Gastroesophageal sphincter (tissue), 4 donors: ENCODE results near the gene SPC25. TPM values are rescaled to one million over a fixed set of nuclear protein-coding genes. Genes with fewer than 3 reads are reported as not detected.

Experiments
- ATAC-seq: fragments of 150-250 bp; one replicate; pipeline ENCODE4 v1.9.1; 2016; ENCODE audit warnings: mild to moderate bottlenecking, moderate library complexity
- H3K27ac ChIP-seq, 4 donors: fragments of 200-600 bp; sonication (generic) in 3 of 4; 1 replicate in 3 of 4; 2 replicates in 1 of 4; pipeline ENCODE4 v1.5.1; 2016 to 2019
- H3K27me3 ChIP-seq: fragments of 200-600 bp; sonication (generic); one replicate; pipeline ENCODE4 v1.5.1; 2019
- H3K36me3 ChIP-seq, 2 donors: fragments of 200-600 bp; sonication (generic); one replicate each; pipeline ENCODE4 v1.5.1; 2019; ENCODE audit warnings: control low read depth in 1 of 2
- H3K4me1 ChIP-seq, 3 donors: fragments of 200-600 bp; sonication (generic); 1 replicate in 2 of 3; 2 replicates in 1 of 3; pipeline ENCODE4 v1.5.1; 2016 to 2019; ENCODE audit warnings: control low read depth in 2 of 3
- H3K4me3 ChIP-seq, 2 donors: fragments of 200-600 bp; sonication (generic); one replicate each; pipeline ENCODE4 v1.5.1; 2019; ENCODE audit warnings: mild to moderate bottlenecking in 1 of 2, moderate library complexity in 1 of 2
- H3K9me3 ChIP-seq, 3 donors: fragments of 200-600 bp; sonication (generic); one replicate each; pipeline ENCODE4 v1.5.1; 2017 to 2019; ENCODE audit warnings: control low read depth in 2 of 3
- EP300 ChIP-seq: sonication (generic); formaldehyde crosslinking; IDR thresholded peaks from one replicate; pipeline ENCODE4 v1.6.1; 2017; ENCODE audit warnings: antibody characterized with exemption, mild to moderate bottlenecking
- POLR2A ChIP-seq, 2 donors: fragments of 450-650 bp; IDR thresholded peaks; one replicate each; pipeline ENCODE4 v1.6.1; 2017; ENCODE audit warnings: antibody characterized with exemption in 2 of 2, mild to moderate bottlenecking in 2 of 2, moderate library complexity in 1 of 2
- POLR2AphosphoS5 ChIP-seq: sonication (generic); formaldehyde crosslinking; IDR thresholded peaks from one replicate; pipeline ENCODE4 v1.6.1; 2017; ENCODE audit warnings: antibody characterized with exemption
- WGBS, 2 donors: methylation state at CpG; one replicate each; pipeline ENCODE4 v1.1.5; 2018; ENCODE audit warnings: low coverage in 1 of 2; 5-methylcytosine and 5-hydroxymethylcytosine counted together
- total RNA-seq, 4 donors: library from RNA; depleted of rRNA; stranded (reverse); fragments of >200 nt; gene quantifications; one replicate each; pipeline ENCODE4 v1.1.0, GENCODE V29; 2016
- TF ChIP-seq, protein P1 (sequence below), 4 experiments: fragments of 200-600 bp in 2 of 4; fragments of 450-650 bp in 2 of 4; sonication (generic) in 1 of 4; IDR thresholded peaks; one replicate each; pipeline ENCODE4 v1.5.1; 2017 to 2019; ENCODE audit warnings: antibody characterized with exemption in 4 of 4, mild to moderate bottlenecking in 2 of 4, moderate library complexity in 2 of 4

SPC25 gene
- total RNA-seq, 4 donors from 2014 or later, result not detected

DNA sequence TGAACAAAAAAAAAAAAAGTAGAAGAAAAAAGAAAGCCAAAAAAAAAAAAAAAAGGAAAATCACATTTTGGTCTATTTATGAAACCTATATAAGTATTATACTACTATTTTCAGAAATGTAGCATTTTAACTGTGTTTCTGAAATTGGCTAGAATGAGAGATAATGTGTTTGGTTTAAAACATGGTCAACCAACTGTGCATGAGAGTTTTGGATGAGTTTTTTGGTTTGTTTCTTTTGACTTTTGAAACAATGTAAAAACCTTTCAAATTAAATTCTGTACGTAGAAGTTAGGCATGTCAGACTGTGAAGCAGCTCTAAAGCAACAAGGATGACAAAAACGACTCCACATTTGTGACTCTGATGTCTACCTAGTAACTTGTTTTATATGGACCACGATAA lies 34.6 kb downstream of the SPC25 start:
- TF ChIP-seq POLR2AphosphoS5, result no peak
- no peak for TF ChIP-seq POLR2A (IDR thresholded peaks at IDR 0.05)
- TF ChIP-seq, protein P1, sequence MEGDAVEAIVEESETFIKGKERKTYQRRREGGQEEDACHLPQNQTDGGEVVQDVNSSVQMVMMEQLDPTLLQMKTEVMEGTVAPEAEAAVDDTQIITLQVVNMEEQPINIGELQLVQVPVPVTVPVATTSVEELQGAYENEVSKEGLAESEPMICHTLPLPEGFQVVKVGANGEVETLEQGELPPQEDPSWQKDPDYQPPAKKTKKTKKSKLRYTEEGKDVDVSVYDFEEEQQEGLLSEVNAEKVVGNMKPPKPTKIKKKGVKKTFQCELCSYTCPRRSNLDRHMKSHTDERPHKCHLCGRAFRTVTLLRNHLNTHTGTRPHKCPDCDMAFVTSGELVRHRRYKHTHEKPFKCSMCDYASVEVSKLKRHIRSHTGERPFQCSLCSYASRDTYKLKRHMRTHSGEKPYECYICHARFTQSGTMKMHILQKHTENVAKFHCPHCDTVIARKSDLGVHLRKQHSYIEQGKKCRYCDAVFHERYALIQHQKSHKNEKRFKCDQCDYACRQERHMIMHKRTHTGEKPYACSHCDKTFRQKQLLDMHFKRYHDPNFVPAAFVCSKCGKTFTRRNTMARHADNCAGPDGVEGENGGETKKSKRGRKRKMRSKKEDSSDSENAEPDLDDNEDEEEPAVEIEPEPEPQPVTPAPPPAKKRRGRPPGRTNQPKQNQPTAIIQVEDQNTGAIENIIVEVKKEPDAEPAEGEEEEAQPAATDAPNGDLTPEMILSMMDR (IDR thresholded peaks at IDR 0.05), result no peak
- no peak for TF ChIP-seq EP300
- H3K36me3 ChIP-seq, result no peaks in the 10 kb centered on the region
- WGBS, 2 donors, result 95 to 97% methylated on average over 3 of the region's 3 CpGs
- no peak for ATAC-seq
- no peaks in the 10 kb centered on the region for H3K27me3 ChIP-seq
- H3K9me3 ChIP-seq, result no peaks in the 10 kb centered on the region
- no peak overlapping the region for H3K4me3 ChIP-seq
- H3K4me1 ChIP-seq, result no peaks in the 10 kb centered on the region
- no peak overlapping the region for H3K27ac ChIP-seq

DNA sequence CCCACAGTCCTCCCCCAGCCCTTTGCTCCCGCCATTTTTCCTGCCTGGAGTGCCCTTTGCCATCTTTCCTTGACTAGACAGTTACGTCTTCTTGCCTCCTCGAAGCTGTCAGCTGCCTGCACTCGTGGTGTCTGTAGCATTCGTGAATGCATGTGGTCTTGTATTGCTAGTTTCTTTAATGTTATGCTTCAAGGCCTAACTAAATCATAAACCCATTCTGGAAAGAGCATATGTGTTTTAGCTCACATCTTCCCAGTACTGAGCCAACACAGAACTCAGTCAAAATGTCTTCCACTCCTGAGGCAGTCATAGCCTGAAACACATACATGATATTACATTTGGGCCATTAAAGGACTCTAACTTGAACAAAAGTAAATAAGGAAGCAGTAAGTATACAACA lies 35.6 kb downstream of the SPC25 start:
- WGBS, 2 donors, result 93 to 94% methylated on average over 2 to 5 of the region's 5 CpGs
- H3K4me1 ChIP-seq, result no peaks in the 10 kb centered on the region
- no peaks in the 10 kb centered on the region for H3K36me3 ChIP-seq
- H3K27ac ChIP-seq, result no peak overlapping the region
- TF ChIP-seq POLR2AphosphoS5 (no peak), EP300 (no peak), POLR2A (IDR thresholded peaks at IDR 0.05) (no peak)
- TF ChIP-seq, protein P1 (IDR thresholded peaks at IDR 0.05), result no peak
- no peak overlapping the region for H3K4me3 ChIP-seq
- H3K27me3 ChIP-seq, result no peaks in the 10 kb centered on the region
- H3K9me3 ChIP-seq, result no peaks in the 10 kb centered on the region
- no peak for ATAC-seq

DNA sequence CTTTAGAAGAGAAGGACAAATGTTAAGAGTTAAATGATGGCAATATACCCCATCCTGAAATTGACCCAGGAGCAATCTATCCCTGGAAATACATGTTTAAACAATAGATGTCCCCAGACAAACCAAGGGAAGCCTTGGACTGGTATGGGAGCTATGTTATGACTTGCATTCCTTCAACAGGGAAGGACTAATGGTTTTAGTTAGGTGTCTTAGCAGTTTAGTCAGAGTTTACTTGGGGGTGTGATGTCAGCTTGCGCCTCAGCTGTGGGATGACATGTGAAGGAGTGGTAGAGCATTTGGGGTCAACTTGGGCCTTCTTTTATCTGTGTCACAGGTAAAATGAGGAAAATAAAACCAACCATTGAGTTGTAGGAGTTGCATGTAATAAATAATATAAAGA lies 36.8 kb downstream of the SPC25 start:
- Histone ChIP-seq H3K27me3 (no peaks in the 10 kb centered on the region), H3K9me3 (no peaks in the 10 kb centered on the region), H3K36me3 (no peaks in the 10 kb centered on the region), H3K4me1 (no peaks in the 10 kb centered on the region), H3K4me3 (no peak overlapping the region), H3K27ac (no peak overlapping the region)
- no peak for ATAC-seq
- WGBS, 2 donors, result 100% methylated on average over 1 of the region's 1 CpG
- TF ChIP-seq POLR2A (IDR thresholded peaks at IDR 0.05), result no peak
- TF ChIP-seq, protein P1 (IDR thresholded peaks at IDR 0.05), result no peak
- no peak for TF ChIP-seq EP300
- no peak for TF ChIP-seq POLR2AphosphoS5

DNA sequence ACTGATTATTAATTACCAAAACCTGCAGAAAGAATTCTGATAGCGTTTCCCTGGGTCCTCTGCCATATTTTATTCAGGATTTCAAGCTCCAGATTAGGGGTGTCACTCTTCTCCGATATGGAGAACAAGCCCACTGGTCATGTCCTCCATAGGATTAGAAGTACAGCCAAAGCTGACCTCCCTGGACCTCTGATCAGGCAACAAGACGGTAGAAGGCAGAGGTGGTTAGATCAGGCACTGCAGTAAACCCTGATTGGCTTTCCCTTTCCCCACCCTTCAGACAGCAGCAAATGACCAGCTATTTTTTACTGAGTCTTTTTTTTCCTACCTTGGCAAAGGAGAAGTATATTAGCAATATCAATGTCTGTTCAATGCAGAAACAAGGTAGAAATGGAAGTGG lies 37.7 kb downstream of the SPC25 start:
- Histone ChIP-seq H3K9me3 (no peaks in the 10 kb centered on the region), H3K36me3 (no peaks in the 10 kb centered on the region), H3K4me3 (no peak overlapping the region), H3K4me1 (no peaks in the 10 kb centered on the region), H3K27me3 (no peaks in the 10 kb centered on the region), H3K27ac (no peak overlapping the region)
- WGBS, 2 donors, result 50 to 55% methylated on average over 2 of the region's 3 CpGs
- ATAC-seq, result no peak
- TF ChIP-seq, protein P1 (IDR thresholded peaks at IDR 0.05), result no peak
- TF ChIP-seq POLR2AphosphoS5 (no peak), EP300 (no peak), POLR2A (IDR thresholded peaks at IDR 0.05) (no peak)

DNA sequence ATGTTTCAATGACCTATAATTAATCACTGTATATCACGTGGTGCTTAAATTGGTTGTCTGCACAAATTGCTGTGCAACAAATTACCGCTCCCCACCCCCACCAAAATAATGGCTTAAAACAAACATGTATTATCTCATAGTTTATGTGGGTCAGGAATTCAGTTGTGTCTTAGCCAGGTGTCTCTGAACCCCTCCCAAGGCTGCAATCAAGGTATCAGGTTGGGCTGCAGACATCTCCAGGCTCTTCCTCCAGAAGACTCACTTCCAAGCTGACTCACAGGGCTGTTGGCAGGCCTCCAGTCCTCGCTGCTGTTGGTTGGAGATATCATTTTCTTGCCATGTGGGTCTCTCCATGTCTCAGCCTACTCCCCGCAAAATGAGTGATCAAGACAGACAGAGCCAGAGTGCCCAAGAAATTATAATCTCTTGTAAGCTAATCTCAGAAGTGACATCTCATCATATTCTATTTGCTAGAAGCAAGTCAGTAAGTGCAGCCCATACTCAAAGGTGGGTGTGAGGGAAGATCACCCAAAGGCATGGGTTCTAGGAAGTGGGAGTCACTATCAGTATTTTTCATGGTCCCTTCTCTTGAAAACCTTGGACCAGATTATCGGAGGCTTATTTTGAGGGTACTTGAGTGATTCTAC lies 38.4 kb downstream of the SPC25 start:
- TF ChIP-seq POLR2A (IDR thresholded peaks at IDR 0.05), result no peak
- TF ChIP-seq, protein P1 (IDR thresholded peaks at IDR 0.05), result no peak
- TF ChIP-seq POLR2AphosphoS5, result no peak
- no peaks in the 10 kb centered on the region for H3K9me3 ChIP-seq
- no peaks in the 10 kb centered on the region for H3K36me3 ChIP-seq
- no peaks in the 10 kb centered on the region for H3K27me3 ChIP-seq
- WGBS, 2 donors, result 95 to 97% methylated on average over 3 of the region's 5 CpGs
- H3K4me1 ChIP-seq, result no peaks in the 10 kb centered on the region
- no peak overlapping the region for H3K27ac ChIP-seq
- ATAC-seq, result no peak
- H3K4me3 ChIP-seq, result no peak overlapping the region
